Activated CD4-positive, alpha-beta T cell treated with anti-CD3 and anti-CD28 coated beads for 1 hour (primary cell): ENCODE data around the gene EME2.
A peak's percentile ranks its signal among the peaks of the same experiment; 100 is the strongest.
"Not testable (repeated sequence)": the region's sequence is repeated elsewhere in the genome, so short reads cannot be mapped to it uniquely, and the experiment has no call there.

ENCODE experiments used
- DNase-seq: peaks from one replicate; pipeline ENCODE4 v3.0.0-alpha.2; 2020

Gene EME2

GRCh38 chr16:1772362-1772907 is at the start of gene EME2:
Gene EME2 (plus strand): TSS chr16:1772810. CDS start chr16:1773228, 418 bp downstream.
- peak; percentile 31 for DNase-seq

GRCh38 chr16:1723450-1724147 is 49.0 kb upstream of the EME2 start:
- no peak for DNase-seq

- no peak for DNase-seq
Measured at GRCh38 chr16:1724491-1724890, 48.1 kb upstream of the EME2 start.

- DNase-seq = no peak
Measured at GRCh38 chr16:1726661-1727502, 45.7 kb upstream of the EME2 start.

GRCh38 chr16:1727651-1728624 is 44.7 kb upstream of the EME2 start:
- no peak for DNase-seq

- DNase-seq = no peak
Measured at GRCh38 chr16:1729026-1729425, 43.6 kb upstream of the EME2 start.

- DNase-seq = no peak
Measured at GRCh38 chr16:1729445-1729844, 43.2 kb upstream of the EME2 start.

GRCh38 chr16:1731073-1731472 is 41.5 kb upstream of the EME2 start:
- DNase-seq = no peak

GRCh38 chr16:1731603-1732002 is 41.0 kb upstream of the EME2 start:
- DNase-seq = no peak

GRCh38 chr16:1732071-1732470 is 40.5 kb upstream of the EME2 start:
- no peak for DNase-seq

- not testable (repeated sequence) for DNase-seq
Measured at GRCh38 chr16:1732551-1732987, 40.0 kb upstream of the EME2 start.

GRCh38 chr16:1734123-1734522 is 38.5 kb upstream of the EME2 start:
- no peak for DNase-seq

GRCh38 chr16:1734816-1735215 is 37.8 kb upstream of the EME2 start:
- no peak for DNase-seq

- DNase-seq = no peak
Measured at GRCh38 chr16:1740234-1740633, 32.4 kb upstream of the EME2 start.

- DNase-seq = no peak
Measured at GRCh38 chr16:1740781-1741490, 31.7 kb upstream of the EME2 start.

GRCh38 chr16:1741553-1742165 is 31.0 kb upstream of the EME2 start:
- DNase-seq = no peak

GRCh38 chr16:1743376-1744337 is 29.0 kb upstream of the EME2 start:
- DNase-seq = no peak

- DNase-seq = no peak
Measured at GRCh38 chr16:1744338-1744840, 28.2 kb upstream of the EME2 start.

- no peak for DNase-seq
Measured at GRCh38 chr16:1745181-1745899, 27.3 kb upstream of the EME2 start.
